Body of pancreas (tissue), 4 donors: ENCODE measurements around the gene THRA.
A peak's percentile ranks its signal among the peaks of the same experiment; 100 is the strongest.

Source experiments
- CTCF ChIP-seq, 7 experiments: fragments of 450-650 bp in 4 of 7; fragments of 200-600 bp in 3 of 7; sonication (generic) in 3 of 7; IDR thresholded peaks; one replicate each; pipeline ENCODE4 v1.5.1; 2016 to 2019; ENCODE audit warnings: antibody characterized with exemption in 7 of 7
- POLR2A ChIP-seq, 3 donors: fragments of 450-650 bp; IDR thresholded peaks; one replicate each; pipeline ENCODE4 v1.6.1; 2016; ENCODE audit warnings: antibody characterized with exemption in 3 of 3, mild to moderate bottlenecking in 2 of 3

GRCh38 chr17:40075201-40075941, 12.6 kb downstream of the THRA start:
- TF ChIP-seq CTCF (IDR thresholded peaks at IDR 0.05) (peak; percentile 76 to 98 (median 89)), POLR2A (IDR thresholded peaks at IDR 0.05) (peak in 2 of 3 donors; percentile 47 to 51)
